ENCODE results near the gene CEP126. TPM values are rescaled to one million over a fixed set of nuclear protein-coding genes. Genes with fewer than 3 reads are reported as not detected.

CEP126 gene, protein sequence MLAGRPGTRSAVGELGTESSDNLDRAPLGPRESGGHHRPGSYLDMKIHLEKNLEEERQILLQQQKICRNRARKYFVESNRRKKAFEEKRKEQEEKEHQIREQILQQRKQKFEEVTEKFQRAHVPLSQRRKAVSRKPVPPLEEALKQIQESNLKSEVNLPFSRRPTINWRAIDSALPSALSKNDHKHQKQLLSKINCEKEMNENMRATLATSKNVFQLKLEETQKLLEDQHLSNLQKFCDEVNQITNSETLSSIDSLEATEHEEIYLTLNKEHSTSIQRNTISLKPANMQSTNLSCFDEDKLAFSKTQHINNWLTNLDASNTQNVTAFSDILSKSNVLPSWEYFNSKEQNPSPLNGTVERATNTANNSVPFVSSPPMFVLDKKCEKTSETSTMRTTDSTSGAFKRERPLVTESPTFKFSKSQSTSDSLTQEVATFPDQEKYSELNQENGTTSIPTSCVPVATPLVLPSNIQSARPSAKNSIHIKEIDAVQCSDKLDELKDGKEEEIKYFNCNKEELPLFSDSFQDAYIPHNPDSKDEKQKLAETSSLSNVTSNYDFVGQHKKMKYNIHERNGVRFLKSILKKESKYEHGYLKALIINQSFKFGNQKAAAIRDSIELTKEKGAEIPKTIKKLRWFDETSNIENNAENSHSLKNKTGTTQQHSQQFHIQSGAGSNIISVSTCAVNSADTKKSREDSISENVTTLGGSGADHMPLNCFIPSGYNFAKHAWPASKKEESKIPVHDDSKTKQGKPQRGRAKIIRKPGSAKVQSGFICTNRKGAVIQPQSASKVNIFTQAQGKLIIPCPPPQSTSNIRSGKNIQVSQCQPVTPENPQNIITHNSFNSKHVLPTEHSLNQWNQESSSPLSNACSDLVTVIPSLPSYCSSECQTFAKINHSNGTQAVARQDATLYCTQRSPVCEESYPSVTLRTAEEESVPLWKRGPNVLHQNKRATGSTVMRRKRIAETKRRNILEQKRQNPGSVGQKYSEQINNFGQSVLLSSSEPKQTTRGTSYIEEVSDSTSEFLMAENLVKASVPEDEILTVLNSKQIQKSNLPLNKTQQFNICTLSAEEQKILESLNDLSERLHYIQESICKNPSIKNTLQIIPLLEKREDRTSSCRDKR
- 11.1 TPM for total RNA-seq

GRCh38 chr11:101914738-101915426, at the start of gene CEP126:
CEP126 (plus strand) TSS chr11:101915010; CDS start chr11:101915285, 275 bp downstream.
- peak; percentile 97 for DNase-seq (ENCODE audit: low spot score)
- peak; percentile 97 for ATAC-seq
- intact Hi-C loops (cut with DNase I): no loop called here

GRCh38 chr11:101866619-101867491, 48.0 kb upstream of the CEP126 start:
- no peak for DNase-seq (ENCODE audit: low spot score)
- intact Hi-C loops (cut with DNase I): loop anchor here (10.0 kb wide), 1 partner anchor 138 kb away; no protein-coding TSS in a partner anchor
- no peak for ATAC-seq

GRCh38 chr11:101867951-101868350, 46.9 kb upstream of the CEP126 start:
- intact Hi-C loops (cut with DNase I): loop anchor here (10.0 kb wide), 1 partner anchor 137 kb away; no protein-coding TSS in a partner anchor
- no peak for DNase-seq (ENCODE audit: low spot score)
- no peak for ATAC-seq

GRCh38 chr11:101870510-101870909, 44.3 kb upstream of the CEP126 start:
- intact Hi-C loops (cut with DNase I): no loop called here
- no peak for DNase-seq (ENCODE audit: low spot score)

DNA sequence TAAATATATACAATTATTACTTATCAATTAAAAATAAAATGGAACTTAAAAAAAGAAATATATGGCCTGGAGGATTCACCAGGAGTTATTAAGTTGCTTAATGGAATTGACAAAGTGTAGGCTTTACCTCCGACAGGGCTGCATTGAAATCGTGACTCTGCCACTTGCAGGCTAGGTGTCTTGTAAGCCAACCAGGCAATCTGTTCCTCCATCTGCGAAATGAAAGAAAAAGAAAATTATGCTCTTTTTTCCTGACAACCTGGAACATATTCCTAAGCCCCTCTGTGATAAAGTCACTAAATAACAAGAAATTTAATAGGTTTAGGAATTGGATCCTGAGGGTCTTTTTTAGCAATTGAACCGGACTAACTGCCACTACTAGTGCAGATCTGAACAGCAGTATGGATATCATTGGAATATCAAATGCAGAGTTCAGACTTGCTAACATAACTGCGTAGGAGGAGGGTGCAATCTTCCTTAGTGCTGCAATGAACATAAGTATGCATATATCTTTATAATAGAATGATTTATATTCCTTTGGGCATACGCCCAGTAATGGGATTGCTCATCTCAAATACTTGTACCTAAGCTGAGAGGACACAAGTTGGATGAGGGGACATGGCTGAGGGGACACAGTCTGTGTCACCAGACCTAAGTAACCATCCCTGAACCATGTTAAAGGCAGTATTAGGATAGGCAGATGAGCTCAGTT, 42.5 kb upstream of the CEP126 start:
- no peak for DNase-seq (ENCODE audit: low spot score)
- intact Hi-C loops (cut with DNase I): no loop called here
- no peak for ATAC-seq

More at GRCh38 chr11:101870510-101870909, 44.3 kb upstream of the CEP126 start:
- no peak for ATAC-seq

DNA sequence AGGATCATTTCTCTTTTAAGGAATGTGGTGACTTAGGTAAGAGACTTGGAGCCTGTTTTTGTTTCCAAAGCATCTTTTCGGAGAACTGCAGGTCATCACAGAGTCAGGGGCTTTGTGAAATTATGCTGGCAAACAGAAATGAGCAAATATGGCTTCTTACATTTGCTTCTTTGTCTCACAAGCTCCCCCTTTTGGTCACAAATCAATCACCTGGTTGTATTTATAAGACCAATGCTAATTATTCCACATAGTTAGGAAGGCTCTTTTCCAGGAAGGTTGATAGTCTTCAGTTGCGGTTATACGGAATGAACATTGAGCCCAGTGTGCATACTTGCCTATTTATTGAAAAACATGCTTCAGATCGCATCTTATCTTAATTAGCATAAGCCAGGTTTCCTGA, 34.6 kb upstream of the CEP126 start:
- ATAC-seq (no peak), DNase-seq (ENCODE audit: low spot score) (no peak)
- intact Hi-C loops (cut with DNase I): no loop called here

DNA sequence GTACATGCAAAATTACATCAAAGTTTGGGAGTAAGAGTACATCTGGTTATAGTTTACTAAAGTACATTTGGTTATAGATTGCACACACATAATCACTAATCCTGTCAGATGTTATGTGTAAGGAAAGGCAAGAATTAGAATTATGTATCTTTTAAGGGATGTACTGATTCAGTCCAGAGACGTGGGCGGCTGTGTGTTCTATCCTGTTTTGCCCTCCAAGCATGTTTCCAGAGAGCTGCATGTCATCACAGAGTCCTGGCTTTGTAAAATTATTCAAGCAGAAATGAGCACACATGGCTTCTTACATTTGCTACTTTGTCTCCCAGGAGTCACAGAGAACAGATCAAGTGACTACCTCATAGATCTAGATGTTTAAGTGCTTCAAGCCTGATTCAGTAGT, 33.2 kb upstream of the CEP126 start:
- no peak for DNase-seq (ENCODE audit: low spot score)
- intact Hi-C loops (cut with DNase I): no loop called here
- no peak for ATAC-seq

- ATAC-seq: no peak
- intact Hi-C loops (cut with DNase I): no loop called here
- DNase-seq (ENCODE audit: low spot score): no peak
Measured at GRCh38 chr11:101885631-101886030, 29.2 kb upstream of the CEP126 start.

DNA sequence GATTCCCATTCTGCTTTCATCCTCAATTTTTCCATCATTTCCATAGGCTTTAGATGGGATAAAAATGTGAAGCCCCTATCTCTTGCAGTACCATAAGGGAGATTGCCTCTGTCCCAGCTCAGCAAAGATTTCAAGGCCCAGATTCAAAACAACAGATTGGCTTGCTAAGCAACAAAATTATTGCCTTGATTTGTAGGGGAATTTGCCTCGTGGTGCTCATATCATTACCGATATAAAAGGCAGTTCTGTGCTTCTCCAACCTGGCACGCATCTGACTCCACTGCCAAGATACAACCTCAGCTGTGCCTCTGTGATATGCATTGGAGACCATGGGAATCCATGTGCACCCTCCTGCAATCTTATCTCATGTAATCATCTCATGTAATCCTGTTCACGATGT, 25.0 kb upstream of the CEP126 start:
- no peak for ATAC-seq
- DNase-seq (ENCODE audit: low spot score): no peak
- intact Hi-C loops (cut with DNase I): loop anchor here (5.0 kb wide), 1 partner anchor 1373 kb away; no protein-coding TSS in a partner anchor

GRCh38 chr11:101894505-101894904, 20.3 kb upstream of the CEP126 start:
- ATAC-seq (no peak), DNase-seq (ENCODE audit: low spot score) (no peak)
- intact Hi-C loops (cut with DNase I): loop anchor here (5.0 kb wide), 1 partner anchor 1368 kb away; no protein-coding TSS in a partner anchor

- peak; percentile 84 for ATAC-seq
- DNase-seq (ENCODE audit: low spot score): no peak
- intact Hi-C loops (cut with DNase I): no loop called here
Measured at GRCh38 chr11:101907815-101908214, 7.0 kb upstream of the CEP126 start.

DNA sequence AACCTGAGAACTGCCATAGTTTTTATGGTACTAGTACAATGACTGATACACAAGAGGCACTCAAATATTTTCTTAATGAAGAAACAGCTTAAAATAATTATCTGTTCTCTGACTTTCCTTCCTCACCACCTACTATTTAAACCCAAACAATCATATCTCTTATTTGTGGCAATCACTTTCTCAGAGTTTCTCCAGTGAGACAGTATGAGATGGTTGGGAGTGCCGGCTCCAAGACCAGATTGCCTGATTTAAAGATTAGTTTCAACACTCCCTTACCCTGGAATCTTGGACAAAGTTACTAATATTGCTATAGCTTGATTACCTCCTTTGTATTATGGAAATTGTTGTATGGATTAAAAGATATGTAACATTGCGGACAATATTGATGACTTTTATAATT, 5.7 kb upstream of the CEP126 start:
- ATAC-seq (no peak), DNase-seq (ENCODE audit: low spot score) (no peak)

DNA sequence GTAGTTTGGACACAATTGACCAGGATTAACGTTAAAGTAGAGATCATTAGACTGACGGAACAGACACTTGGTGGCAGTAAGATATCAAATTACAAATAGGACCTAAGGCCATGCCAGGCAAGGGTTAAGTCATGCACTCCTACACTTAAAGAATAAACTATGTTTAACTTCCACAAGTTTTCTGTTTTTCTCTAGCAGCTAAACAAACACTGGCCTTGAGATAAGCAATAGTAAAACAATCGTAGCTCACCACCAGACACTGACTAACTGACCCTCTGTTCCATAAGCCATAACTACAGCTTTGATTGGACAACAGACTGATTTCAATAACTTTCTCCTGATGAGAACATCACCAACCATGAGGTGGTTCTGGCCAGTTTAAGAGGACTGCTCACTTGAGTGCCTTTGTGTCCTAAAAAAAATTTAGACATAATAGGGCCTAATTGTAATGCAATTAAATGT, 2.0 kb upstream of the CEP126 start:
- ATAC-seq (no peak), DNase-seq (ENCODE audit: low spot score) (no peak)
- intact Hi-C loops (cut with DNase I): no loop called here

More for the DNA sequence above, 5.7 kb upstream of the CEP126 start:
- intact Hi-C loops (cut with DNase I): no loop called here

DNA sequence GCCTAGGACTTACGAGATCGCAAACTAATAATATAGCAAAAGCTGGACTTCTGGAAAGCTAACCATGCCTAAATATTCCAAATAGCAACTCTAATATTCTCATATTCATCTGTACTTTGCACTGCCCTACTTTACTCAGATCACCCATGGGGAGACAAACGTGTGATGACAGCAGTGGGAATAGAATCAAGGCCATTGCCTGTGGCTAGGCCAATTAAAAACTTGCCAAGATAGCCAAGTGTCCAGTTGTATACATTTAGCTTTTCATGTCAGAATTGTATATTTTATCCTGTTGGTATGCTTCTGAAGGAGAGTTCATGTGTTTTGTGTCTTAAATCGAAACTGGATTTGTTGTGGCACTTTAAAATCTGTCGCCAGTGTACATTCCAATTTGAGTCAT, 1.2 kb upstream of the CEP126 start:
- DNase-seq (ENCODE audit: low spot score) (no peak), ATAC-seq (no peak)
- intact Hi-C loops (cut with DNase I): no loop called here

- no peak for DNase-seq (ENCODE audit: low spot score)
- peak; percentile 40 for ATAC-seq
- intact Hi-C loops (cut with DNase I): no loop called here
Measured at GRCh38 chr11:101914341-101914737, 471 bp upstream of the CEP126 start.

- intact Hi-C loops (cut with DNase I): no loop called here
- peak; percentile 80 for ATAC-seq
- DNase-seq (ENCODE audit: low spot score): no peak
Measured at GRCh38 chr11:101915791-101916291, 1.0 kb downstream of the CEP126 start.

DNA sequence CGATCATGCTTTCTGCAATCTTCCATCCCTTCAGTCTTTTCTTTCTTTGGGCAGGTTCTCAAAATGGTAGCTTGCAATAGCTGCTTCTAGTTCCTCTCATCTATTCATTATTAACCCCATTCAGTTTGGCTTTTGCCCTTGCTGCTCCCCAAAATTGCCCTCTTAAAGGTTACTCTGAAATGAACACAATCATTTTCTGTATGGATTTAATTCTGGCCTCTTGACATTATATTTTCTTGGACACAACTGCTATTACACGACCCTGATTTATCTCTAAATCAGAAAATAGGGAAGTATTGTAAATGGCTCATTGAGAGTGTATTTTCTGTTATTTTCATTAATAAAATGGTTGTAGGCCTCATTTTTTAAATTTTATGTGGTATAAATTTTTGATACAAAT, 1.6 kb downstream of the CEP126 start, which contains the start of gene ANGPTL5:
ANGPTL5 (minus strand) TSS at position 101 of the 400 bp plus-strand sequence. CDS start 8,613 bp downstream, outside the sequence.
- ATAC-seq (no peak), DNase-seq (ENCODE audit: low spot score) (no peak)
- intact Hi-C loops (cut with DNase I): no loop called here

All from sciatic nerve (tissue), 2 donors.